Stimulated activated naive CD8-positive, alpha-beta T cell treated with anti-CD3 and anti-CD28 coated beads, Interleukin-15, Interleukin-2, amounts not matched to agents 100 U/mL and 50 U/mL, for 24 hours (primary cell): ENCODE results near the gene SH2D5.

Source experiments
- ATAC-seq: fragments of 150-1000 bp; cut with Tn5 transposase; one replicate; pipeline ENCODE4 v1.10.0; 2021
- DNase-seq: peaks from one replicate; pipeline ENCODE4 v3.0.0; 2021

The SH2D5 gene

DNA sequence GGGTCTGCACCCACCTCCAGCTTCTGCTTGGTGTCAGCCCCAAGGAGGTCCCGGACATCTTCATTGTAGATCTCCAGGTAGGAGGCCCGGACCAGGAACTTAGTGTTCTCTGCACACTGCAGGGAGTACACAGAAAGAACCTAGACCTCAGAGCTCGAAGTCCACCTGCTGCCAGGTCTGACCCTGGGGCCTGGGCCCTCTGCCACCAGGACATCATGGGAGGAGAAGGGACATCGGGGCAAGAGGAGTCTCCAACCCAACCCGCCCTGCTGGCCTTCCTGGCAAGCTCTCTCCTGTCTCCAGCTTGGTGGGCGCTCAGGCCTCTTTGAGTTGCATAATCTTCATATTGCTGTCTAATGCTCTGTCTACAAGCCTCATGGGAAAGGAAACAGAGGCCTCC is 19.1 kb downstream of the SH2D5 start:
- DNase-seq, result no peak
- no peak for ATAC-seq

- ATAC-seq (peak; percentile 7), DNase-seq (no peak)
Measured at GRCh38 chr1:20712215-20712577, 20.3 kb downstream of the SH2D5 start.

DNA sequence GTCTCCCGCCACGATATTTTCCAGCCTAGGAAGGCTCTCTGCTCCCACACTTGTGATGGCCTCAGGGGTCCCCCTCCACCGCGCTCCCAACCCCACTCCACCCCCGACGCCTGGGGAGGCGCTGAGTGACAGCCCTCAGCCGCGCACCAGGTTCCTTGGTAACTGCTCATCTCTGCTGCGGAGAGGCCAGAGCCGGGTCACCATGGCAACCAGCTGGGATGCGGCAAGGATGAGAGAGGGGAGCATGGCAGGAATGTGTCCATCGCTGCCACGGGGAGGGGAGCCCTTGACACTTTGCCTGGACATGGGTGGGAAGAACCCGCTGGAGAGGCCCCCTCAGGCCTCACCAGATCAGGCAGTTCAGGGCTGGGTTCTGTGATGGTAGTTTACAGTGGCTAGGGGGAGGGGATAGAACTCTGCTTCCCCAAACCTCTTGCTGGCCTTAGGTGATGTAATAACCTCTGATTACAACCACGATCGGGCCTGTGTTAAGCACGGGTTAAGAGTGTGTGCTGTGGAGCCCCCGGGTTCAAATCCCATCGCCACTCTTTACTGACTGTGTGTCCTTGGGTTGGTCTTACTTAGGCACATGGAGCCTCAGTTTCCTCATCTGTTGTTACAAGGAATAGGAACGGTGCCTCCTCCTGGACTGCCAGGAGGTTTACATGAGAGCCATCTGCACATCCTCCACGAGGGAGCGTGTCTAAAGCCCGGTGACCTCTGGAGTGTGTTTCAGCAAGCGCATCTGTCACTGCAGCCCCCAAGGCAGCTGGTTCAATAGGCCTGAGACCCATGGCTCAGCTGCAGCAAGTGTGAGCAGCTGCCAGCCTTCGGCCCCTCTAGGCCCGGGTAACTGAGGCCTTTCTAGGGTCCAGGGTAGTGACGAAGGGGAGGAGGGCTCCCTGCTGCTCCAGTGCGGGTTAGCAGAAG is 21.0 kb downstream of the SH2D5 start:
- DNase-seq (no peak), ATAC-seq (no peak)

- ATAC-seq (no peak), DNase-seq (no peak)
Measured at GRCh38 chr1:20710469-20711284, 21.8 kb downstream of the SH2D5 start.

DNA sequence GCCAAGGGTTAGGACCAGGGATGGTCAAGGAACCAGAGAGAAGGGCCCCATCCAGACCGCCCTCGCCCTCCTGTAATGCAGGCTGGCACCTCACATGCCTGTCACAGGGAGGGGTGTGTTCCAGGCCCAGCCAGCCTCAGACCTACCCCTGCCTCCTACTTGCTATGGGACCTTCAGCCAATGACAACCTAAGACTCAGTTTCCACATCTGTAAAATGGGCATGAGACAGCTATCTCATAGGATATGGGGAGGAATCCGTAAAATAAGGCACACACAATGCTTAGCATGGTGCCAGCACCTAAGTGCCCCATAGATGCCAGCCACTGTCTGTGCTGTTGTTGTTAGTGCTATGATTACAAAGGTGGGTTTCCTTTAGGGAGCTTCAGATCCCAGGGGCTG is 22.6 kb downstream of the SH2D5 start:
- DNase-seq (no peak), ATAC-seq (no peak)

- DNase-seq (no peak), ATAC-seq (no peak)
Measured at GRCh38 chr1:20708891-20709290, 23.6 kb downstream of the SH2D5 start.

DNA sequence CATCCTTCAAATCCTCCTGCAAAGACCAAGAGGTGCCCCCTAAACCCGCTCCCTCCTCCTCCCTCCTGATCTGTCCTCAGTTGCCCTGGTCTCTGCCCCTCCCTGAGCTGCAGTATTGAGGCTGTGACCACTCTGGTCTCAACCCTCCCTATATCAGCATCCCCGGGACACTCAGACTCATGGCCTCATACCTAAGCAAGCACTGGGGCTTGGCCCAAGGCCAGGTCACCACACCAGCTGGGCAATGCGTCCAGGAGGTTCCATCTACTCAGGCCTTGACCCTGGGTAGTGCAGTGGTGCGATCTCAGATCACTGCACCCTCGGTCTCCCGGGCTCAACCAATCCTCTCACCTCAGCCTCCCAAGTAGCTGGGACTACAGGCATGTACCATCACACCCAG is 24.4 kb downstream of the SH2D5 start:
- ATAC-seq, result no peak
- no peak for DNase-seq

DNA sequence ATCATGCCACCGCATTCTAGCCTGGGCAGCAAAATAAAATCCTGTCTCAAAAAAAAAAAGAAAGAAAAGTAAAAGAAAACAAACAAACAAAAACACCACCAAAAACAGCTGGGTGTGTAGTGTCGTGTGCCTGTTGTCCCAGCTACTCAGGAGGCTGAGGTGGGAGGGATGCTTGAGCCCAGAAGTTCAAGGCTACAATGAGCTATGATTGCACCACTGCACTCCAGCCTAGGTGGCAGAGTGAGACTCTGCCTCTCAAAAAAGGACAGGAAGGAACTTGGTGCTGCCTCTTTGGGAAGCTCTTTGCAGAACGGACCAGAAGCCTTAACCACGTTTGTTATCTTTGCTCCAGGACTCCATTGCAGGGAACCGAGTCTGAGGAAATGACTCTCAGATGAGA is 25.7 kb downstream of the SH2D5 start:
- ATAC-seq (no peak), DNase-seq (no peak)

DNA sequence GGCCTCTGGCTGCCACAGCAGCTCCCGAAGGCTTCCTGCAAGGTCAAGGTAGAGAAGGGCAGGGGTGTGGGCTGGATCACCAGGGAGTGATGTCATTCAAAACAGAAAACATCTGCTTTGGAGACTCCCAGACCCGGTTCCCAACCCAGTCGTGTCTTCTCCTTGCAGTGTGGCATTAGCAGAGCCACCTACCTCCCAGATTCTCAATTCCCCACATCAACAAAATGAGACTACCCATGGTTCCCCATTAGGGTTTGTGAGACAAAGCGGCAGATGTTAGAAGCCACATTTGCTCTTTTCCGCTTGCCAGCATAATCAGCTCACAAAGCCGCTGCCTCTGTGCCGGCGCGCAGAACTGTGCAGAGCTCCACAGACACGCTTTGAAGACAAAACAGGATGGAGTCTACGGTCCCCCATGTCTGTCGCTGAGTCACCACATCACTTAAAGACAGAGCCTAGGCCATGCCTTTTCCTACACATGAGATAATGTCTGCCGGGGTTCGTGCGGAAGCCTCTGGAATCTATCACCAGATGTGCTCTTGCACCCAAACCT is 27.2 kb downstream of the SH2D5 start:
- DNase-seq (no peak), ATAC-seq (no peak)

DNA sequence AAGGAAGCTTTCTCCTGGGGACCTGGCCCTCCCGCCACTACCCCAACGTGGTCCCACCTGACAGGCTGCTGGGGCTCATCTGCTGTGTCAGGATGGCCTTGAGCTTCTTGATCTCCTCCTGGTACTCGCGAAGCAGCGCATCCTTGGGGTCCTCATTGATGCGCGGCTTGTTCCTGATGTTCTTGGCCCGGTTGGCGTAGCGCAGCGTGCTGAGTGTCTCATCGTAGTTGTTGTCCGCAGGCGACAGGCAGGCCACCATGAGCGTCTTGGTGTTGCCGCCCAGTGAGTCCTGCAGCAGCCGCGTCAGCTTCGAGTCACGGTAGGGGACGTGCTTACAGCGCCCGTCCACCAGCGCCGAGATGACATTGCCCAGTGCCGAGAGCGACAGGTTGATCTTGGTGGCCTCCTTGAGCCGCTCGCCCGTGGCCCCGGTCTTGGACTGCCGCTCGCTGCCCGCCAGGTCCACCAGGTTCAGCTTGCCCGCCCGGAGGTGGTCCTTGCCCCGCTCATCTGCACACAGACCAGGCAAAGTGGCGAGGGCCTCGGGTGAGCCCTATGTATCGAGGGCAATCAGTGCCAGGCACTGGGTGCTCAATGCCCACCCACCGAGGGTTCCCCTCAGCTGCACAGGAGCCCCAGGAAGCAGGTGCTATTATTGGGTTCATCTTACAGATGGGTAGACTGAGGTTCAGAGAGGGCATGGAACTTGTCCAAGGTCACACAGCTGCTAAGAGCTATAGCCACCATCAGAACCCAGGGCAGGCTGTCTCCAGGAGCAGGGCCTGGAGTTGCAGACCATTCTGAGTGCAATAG is 27.9 kb downstream of the SH2D5 start:
- DNase-seq (no peak), ATAC-seq (no peak)

GRCh38 chr1:20703124-20703756 is 29.3 kb downstream of the SH2D5 start:
- no peak for ATAC-seq

GRCh38 chr1:20702416-20702815 is 30.1 kb downstream of the SH2D5 start:
- ATAC-seq (no peak), DNase-seq (no peak)

More at GRCh38 chr1:20703124-20703756, 29.3 kb downstream of the SH2D5 start:
- no peak for DNase-seq

GRCh38 chr1:20701847-20702246 is 30.7 kb downstream of the SH2D5 start:
- no peak for ATAC-seq
- no peak for DNase-seq

DNA sequence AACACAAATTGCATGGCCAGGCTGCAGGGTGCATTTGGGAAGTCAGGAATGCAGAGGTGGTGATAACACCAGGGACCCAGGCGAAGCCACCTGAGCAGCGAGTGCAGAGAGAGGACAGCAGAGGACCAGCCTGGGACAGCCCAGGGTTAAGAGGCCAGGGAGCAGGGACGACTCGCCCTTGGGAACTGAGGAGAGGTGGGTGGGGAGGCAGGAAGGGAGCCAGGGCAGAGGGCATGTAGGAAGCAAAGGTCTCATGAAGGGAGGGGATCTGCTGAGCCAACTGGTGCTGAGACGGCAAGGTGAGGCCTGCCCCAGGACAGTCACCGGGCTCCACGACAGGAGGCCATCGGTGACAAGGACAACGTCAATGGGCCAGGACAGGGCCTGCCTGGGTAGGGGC is 31.1 kb downstream of the SH2D5 start:
- no peak for ATAC-seq

GRCh38 chr1:20700636-20701215 is 31.8 kb downstream of the SH2D5 start:
- DNase-seq (no peak), ATAC-seq (no peak)

More for the DNA sequence above, 31.1 kb downstream of the SH2D5 start:
- DNase-seq, result no peak

GRCh38 chr1:20699558-20699957 is 32.9 kb downstream of the SH2D5 start:
- DNase-seq (no peak), ATAC-seq (no peak)

- DNase-seq (no peak), ATAC-seq (no peak)
Measured at GRCh38 chr1:20698195-20698910, 34.1 kb downstream of the SH2D5 start.

DNA sequence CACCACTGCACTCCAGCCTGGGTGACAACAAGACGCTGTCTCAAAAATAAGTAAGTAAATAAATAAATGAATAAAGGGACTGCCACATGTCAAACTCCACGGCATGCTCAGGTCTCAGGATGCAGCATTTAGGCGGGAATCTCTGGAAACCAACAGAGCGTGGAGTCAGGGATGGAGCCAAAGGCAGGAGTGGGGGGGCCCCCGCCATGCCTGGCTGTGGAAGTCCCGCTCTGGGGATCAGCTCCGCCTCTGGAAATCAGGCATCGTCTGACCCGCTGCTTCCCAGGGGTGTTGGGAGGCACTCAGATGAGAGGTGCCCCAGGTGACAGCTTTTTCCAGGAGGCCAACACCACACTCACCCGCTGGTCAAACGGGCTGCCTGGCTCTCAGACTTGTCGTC is 34.9 kb downstream of the SH2D5 start:
- DNase-seq (no peak), ATAC-seq (no peak)

DNA sequence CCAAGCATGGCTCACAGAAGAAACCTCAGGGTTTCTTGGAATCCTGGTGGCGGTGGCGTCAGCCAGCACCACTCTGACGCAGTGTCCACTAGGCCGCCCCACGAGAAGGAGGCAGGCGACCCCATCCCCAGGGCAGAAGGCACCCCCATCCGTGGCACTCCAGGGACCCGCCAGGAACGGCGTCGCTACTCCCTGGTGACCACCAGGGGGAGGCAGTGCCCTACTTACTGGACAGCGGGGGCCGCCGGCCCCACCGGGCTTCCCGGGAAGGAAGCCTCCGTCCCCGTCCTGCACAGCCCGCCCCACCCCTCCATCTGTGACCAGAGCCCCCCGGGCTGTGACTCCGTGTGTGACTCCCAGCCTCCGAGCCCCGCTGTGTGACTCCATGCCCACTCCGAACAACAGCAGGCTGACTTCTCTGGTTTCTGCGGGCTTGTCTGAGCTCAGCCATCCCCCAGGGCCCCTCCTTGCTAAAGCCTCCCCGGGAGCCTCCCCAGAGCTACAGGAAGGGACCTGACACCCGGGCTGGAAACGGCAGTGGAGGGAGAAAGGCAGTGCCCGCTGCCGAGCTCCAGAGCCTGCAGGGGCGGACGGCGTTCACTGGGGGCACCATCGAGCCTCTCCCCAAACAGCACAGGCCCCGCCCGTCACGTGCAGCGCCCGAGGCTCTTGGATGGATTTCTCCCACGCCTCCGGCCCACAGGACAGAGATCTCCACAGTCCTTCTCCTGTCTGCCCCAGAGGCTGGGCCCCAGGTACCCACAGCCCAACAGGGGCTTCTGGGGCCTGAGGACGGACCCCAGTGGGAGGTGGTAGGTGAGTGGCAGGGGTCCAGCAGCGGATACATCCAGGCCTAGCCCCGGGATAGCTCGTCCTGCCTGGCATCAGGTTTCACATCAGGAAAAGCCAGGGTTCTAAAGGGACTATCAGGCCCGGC is 35.8 kb downstream of the SH2D5 start:
- ATAC-seq, result peak; percentile 87
- DNase-seq, result peak; percentile 80
